22Rv1 (cell line): ENCODE results near the gene TMEM37.

Experiments used
- H3K27ac ChIP-seq: fragments of 450-650 bp; 2 replicates; pipeline ENCODE4 v1.5.1; 2017
- ZFX ChIP-seq: fragments of 450-650 bp; IDR thresholded peaks from 2 replicates; pipeline ENCODE4 v1.6.1; 2017; ENCODE audit warnings: antibody characterized with exemption, borderline replicate concordance
- TF ChIP-seq, protein P1 (sequence below): fragments of 450-650 bp; IDR thresholded peaks from 2 replicates; pipeline ENCODE4 v1.5.1; 2017; ENCODE audit warnings: mild to moderate bottlenecking

TMEM37 gene

DNA sequence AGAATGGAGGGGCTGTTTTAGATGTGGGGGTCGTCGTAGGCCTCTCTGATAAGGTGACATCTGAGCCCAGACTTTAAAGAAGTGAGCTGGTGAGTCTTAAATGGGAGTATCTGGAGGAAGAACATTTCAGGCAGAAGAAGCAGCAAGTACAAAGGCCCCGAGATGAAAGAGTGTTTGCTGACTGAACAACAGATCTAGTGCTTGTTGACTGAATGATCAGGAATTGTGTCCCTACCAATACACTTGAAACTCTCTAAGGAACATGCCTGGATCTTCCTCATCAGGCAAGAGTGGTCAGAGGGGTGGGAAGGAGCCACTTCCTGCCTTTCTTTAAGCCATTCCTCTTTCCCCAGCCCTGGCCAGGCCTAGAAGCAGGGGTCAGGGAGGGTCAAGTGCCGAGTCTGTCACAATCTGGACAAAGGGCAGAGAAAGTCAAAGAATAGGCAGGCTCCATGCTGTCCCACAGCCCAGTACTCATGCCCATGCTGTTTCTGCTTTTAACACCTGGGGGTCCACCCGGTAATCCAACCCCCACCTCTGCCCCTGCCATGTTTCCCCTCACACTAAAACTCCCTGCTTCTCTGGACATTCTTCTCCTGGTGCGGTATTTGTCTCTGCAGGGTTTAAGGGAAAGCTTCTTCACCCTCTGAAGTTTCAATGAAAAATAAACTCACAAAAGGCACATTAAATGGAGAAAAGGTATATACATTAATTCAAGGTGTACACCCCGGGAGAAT lies 3.0 kb upstream of the TMEM37 start:
- no peak for TF ChIP-seq ZFX
- TF ChIP-seq, protein P1, sequence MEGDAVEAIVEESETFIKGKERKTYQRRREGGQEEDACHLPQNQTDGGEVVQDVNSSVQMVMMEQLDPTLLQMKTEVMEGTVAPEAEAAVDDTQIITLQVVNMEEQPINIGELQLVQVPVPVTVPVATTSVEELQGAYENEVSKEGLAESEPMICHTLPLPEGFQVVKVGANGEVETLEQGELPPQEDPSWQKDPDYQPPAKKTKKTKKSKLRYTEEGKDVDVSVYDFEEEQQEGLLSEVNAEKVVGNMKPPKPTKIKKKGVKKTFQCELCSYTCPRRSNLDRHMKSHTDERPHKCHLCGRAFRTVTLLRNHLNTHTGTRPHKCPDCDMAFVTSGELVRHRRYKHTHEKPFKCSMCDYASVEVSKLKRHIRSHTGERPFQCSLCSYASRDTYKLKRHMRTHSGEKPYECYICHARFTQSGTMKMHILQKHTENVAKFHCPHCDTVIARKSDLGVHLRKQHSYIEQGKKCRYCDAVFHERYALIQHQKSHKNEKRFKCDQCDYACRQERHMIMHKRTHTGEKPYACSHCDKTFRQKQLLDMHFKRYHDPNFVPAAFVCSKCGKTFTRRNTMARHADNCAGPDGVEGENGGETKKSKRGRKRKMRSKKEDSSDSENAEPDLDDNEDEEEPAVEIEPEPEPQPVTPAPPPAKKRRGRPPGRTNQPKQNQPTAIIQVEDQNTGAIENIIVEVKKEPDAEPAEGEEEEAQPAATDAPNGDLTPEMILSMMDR = no peak
- H3K27ac ChIP-seq = no peak overlapping the region

DNA sequence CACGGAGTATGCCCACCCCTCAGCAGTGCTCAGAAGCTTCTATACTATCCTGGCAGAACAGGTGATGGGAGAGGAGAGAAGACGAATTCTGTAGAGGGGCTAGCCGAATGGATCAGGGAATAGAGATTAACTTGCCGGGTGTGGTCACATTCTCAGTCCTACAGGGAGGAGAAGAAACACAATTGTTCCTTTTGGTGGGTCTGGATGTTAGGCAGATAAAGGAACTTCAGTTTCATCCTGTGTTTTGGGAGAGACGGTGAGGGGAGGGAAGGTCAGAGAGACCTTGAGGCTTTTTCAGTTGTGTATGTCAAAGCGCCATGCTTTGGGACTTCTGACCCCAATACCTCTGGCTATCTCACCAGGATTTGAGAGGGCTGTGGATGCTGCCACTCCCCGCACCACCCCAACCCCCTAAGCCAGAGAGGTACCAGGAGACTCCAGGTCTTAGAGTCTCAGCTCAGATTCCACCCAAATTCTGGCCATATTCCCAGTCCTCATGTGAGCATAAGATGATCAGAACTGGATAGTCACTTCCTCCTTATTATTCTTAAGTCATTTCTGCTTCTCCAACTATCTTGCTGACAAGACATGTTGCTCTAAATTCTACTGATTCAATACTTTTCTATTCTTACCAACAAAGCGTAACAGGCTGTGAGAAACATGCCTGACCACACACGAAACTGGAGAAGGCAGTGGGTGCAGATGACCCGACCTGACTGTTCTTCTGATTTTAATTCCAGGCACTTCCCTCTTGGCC lies 2.3 kb upstream of the TMEM37 start:
- TF ChIP-seq, protein P1 = no peak
- no peak for TF ChIP-seq ZFX
- H3K27ac ChIP-seq = no peak overlapping the region

DNA sequence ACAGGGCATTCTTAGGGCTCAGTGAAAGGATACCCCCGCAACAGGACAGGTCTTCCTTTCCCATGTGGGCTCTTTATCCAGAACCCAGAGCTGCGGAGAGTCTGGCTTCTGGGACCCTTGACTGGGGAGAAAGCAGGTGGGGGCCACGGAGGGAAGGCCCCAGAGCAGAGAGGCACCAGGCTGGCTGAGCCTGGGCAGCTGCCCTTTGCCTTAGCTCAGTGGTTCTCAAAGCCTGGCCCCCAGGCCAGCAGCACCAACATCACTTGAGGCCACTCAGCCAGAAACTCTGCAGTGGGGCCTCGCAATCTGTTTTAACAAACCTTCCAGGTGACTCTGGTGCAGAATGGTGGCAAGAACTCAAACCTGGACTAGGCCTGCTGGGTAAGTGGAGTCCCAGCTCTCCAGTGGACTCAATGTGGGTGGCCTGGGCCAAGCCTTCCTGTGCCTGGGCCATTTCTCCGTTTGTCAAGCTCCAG lies 1.6 kb upstream of the TMEM37 start:
- TF ChIP-seq, protein P1 = no peak
- no peak for TF ChIP-seq ZFX
- H3K27ac ChIP-seq = no peak overlapping the region

DNA sequence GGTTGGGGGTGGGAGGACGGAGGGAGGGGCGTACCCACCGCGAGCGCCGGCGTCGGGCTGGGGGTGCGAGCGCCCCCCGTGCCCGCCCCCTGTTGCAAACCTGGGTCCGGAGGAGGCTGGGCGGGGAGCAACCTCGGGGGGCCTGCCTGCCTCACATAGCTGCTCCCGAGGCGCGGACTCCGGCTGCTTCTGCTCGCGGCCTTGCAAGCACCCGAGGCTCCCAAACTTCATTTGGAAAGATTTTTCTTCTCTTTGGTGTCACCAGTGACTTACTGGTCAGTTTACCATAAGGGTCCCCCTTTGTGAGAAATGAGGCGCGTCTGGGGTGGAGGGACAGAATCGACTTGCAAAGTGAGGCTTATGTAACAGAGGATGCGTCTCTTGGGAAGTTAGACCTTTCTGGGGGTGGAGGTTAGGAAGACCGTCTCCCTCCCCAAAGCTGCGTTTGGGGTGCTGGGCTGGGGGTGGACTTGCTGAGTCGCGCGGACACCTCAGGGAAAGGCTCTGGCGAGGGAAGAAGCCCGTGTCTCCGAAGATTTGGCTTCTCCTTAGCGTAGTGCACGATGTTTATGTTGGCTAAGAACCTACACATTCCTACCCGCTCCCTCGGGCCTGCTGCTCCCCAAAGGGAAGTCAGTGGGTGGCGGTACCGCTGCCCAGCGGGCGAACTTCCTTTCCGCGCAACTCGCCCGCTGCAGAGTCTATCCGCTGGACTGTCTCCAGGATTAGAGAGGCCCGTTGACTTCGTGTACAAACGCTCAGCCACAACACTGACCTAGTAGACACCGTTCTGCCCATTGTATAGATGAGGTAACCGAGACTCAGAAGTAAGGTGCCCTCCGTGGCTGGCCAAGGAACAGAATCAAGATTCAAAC lies 559 bp downstream of the TMEM37 start:
- no peak overlapping the region for H3K27ac ChIP-seq

DNA sequence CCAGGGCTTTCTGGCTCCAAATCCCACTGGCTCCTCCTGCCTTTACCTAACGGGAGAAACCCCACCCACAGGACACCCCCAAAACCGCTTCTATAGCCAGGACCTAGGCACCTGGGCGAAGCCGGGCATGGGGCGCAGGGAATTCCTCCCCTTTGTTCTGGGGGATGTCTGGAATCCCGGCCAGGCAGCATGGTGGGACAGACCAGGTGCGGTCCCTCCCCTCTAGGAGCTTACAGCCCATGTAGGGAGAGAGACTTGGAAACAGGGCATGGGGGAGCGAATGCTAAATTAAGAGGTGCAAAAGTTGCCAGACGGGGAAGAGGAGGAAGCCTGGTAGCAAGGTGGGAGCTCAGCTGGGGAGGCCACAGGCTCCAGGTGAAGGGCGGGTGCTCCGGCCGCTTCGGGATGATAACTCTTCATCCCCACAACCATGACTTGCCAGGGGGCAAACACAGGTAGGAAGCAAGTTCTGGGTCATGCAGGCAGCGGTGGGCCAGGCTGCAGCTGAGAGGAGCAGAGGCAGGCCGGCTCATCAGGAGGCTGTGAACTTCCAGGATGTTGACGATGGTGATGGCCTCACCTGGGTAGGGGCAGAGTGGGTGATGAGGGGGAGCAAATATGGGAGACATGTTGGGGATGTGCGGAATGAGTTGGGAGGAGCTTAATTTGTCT lies 1.3 kb downstream of the TMEM37 start:
- TF ChIP-seq, protein P1 = no peak
- no peak for TF ChIP-seq ZFX
- H3K27ac ChIP-seq = no peak overlapping the region

More for the DNA sequence above, 559 bp downstream of the TMEM37 start:
- TF ChIP-seq, protein P1 = no peak
- no peak for TF ChIP-seq ZFX

DNA sequence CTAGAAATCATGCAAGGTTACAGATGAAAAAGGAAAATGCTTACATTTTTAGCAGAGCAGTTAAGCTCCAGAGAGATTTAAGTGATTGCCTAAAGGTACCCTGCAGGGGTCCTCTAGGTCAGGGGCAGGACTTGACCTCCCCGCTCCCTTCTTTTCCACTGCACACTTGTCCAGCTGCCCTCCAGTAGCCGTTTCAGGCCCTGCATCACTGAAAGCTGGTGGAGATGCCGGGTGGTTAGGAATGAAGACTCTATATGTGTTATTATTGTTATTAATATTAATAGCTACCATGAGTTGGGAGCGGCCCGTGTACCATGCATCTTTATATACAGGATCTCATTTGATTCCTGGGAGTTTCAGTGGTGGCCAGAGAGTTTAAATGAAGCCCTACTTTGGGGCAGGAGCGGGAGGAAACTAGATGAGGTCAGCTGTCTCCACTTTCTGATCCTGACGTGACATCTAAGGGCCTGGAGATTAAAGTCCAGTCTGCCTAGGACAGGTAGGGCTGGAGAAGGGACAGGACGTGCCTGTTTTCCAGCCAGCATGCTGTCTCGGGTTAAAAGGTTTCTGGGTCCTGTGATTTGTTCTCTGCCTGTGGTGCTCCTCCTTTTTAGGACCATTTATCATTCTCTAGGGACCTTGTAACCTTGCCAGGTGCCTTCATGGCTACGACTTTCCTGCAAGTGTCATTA lies 2.1 kb downstream of the TMEM37 start:
- no peak overlapping the region for H3K27ac ChIP-seq
- TF ChIP-seq ZFX = no peak
- TF ChIP-seq, protein P1 = no peak
